ENCODE measurements around the gene PHEX.

Gene PHEX

DNA sequence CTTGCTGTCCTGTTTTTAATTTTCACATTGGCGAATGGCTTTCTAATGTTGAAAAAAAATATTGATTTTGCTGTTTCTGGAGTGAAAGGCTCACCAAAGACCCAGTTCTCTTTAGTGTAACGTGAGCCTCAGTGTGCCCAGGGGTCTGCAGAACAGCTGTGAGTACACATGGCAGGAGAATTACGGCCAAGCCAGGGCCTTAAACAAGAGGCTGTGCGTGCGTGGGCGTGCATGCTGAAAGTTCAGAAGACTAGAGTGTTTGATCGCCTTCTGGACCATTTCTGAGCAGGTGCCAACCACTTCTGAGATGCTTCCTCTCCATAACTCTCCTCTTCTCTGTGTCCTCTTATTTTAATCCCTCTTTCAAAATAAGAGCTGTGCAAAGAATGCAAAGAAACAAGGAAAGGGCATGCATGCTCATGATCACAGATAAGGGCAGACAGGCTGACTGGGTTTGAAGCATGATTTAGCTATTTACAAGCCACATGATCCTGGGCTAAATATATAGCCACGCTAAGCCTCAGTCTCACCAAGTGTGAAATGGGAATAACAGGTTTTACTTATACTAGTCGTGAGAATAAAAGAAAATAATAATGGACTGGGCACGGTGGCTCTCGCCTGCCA is 9.9 kb downstream of the PHEX start:
- DNase-seq, result no peak

DNA sequence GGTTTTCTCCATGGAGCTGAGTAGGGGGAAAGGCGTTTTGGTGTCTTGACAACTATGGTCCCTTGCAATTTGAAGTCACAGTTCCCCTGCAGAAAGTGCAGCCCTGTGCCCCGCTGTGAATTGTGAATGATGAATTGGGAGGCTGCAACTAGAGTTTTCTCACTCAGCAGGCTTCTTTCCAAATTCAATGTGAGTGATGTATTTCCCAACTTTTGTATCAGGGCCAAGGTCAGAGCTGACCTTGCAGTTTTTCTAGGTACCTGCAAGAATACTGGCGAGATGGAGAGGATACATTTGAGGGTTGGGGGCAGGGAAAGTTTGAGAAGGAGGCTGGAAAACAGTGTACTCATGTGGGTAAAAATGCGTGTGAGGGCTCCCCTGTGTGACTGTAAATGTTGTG is 11.7 kb downstream of the PHEX start:
- no peak for DNase-seq

DNA sequence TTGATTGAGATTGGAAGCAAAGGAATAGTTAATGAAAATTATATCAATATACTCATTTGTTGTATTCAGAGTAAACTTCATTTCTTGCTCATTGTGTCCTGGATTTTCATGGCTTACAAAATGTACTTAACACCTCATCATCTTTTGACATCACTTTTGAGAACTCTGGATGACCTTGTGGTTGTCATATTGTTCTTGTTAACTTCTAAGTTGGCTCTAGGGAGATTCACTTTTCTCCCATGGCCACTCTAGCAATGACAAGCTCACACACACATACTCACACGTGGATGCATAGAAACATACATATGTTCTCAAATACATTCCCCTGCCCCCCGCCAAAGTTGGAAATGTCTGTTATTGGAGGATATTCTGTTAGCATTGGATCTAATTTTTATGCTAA is 15.3 kb downstream of the PHEX start:
- DNase-seq, result no peak

DNA sequence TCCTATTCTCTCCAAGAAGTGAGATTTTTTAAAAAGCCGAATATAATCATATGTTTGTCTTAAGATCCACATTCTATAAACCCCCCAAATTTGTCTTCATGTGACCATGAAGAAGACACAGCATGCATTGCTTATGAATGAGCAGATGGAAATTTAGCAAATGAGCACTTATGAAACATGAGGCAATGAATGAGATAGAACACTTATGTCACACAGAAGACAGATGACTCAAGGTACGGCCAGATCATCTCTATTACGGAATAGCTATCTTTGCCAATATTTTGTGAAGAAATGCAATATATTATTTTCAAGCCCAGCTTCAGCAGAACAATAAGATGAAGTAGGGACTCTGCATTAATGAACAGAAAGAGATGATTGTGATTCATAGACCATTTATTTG is 21.4 kb downstream of the PHEX start:
- no peak for DNase-seq

DNA sequence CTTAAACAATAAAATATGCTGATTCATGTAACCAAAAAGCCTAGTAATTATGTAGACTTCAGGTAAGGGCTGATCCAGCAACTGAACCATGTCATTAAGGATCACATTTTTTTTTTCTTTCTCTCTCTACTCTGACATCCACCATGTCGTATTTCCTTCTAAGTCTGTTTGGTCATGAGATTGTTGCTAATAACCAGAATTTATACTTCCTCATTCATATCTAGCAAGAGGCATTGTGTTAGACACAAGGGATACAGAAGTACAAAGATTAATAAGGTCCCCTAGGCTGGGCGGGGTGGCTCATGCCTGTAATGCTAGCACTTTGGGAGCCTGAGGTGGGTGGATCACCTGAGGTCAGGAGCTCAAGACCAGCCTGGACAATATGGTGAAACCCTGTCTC is 24.1 kb downstream of the PHEX start:
- DNase-seq, result no peak

DNA sequence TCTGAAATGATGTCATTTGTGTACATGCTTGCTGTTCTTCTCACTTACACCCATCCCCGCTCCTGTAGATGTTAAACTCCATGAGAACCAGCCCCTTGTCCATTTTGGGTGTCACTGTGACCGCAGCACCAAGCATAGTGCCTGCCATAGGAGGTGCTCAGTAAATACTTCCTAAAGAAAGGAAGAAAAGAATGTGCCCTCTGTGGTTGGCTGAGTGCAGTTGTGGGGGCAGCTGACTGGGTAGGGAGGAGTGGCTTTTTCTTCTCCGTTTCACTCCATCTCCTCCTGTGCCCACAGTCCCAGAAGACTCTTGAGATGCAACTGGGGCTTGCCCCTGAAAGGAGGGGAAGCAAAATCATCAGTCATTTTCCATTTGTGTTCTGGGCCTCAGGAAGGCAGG is 25.5 kb downstream of the PHEX start:
- DNase-seq, result no peak

DNA sequence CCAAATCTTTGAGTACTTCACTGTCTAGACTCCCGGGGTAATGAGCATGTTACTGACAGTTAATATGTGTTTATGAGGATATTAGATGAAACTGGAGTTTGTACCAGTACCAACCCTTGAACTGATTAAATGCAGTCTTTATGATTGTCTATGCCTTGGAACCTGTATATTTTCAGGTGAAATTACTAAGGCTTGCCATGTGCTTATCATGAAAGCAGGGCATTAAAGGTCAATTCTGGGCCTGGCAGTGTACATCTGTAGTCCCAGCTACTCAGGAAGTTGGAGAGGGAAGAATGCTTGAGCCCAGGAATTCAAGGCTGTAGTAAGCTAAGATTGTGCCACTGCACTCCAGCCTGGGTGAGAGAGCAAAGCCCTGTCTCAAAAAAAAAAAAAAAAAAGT is 27.6 kb downstream of the PHEX start:
- no peak for DNase-seq

DNA sequence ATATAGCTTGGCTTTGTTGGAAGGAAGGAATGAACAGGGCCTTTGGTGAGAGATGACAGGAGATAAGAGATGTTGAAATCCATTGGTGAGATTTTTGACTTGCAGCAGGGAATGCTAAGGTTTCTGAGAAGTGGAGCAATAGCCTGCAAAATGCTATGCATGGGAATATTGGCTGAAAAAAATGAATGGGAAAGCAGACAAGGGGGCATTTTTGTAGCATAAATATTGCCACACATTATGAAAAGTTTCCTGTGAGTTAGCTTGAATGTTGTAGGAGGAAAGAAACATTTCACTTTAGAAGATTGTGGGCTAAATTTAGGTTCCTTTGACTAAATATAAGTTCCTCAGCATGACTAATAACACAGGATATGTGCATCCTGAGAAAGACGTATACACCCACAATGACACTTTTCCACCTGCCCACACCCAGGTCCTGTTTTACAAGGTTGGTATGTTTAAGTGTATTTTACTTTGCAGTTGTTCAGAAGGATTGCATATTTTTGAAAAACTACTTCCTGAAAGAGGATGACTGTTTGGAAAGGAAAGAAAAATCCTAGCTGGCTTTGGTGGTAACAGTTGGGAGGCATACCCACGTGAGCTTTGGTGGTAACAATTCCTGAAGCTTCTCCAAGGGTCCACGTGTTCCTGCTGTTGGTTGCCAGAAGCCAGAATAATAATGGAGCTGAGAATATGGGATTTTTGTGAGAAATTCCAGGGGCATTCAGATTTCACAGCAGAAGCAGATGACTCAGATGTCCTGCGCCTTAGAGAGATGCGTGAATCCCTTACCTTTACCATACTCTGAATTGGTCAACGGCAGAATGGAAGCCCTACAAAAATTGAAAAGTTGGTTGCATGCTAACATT is 28.5 kb downstream of the PHEX start:
- DNase-seq, result no peak

DNA sequence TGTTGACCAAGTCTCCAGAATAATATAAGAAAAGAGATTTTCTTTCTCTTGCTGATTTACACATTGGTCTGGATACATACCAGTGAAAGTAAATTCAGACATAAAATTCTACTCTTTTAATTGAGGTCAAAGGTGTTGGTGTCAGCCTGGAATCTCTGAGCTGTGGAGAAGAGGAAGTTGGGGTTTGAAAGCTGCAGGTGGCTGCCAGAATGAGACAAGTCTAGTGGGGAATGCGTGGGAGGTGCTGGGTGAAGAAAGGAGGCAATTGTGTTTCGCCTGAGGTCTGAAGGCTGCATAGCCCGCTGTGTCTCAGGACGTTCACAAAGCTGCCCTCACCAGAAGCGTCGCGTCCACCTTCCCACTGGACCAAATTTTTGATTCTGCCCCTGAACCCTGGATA is 31.2 kb downstream of the PHEX start:
- DNase-seq, result no peak

DNA sequence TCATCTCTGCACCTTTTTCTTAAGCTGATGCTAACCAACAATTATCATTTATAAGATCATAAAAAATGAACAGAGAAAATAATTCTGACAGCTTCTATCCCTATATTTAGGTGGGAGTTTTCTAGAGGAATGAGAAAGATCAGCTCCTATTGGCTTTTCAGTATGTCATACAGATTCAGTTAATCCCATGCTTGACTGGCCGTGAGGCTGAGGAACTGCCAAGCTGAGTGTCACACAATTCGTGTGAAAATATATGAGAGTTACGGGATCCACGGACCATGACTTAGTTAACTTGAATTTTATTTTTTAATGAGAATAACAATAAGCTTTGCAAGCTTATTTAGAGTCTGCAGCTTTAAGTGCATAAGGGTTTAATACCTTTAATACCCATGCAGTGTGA is 37.5 kb downstream of the PHEX start:
- no peak for DNase-seq

DNA sequence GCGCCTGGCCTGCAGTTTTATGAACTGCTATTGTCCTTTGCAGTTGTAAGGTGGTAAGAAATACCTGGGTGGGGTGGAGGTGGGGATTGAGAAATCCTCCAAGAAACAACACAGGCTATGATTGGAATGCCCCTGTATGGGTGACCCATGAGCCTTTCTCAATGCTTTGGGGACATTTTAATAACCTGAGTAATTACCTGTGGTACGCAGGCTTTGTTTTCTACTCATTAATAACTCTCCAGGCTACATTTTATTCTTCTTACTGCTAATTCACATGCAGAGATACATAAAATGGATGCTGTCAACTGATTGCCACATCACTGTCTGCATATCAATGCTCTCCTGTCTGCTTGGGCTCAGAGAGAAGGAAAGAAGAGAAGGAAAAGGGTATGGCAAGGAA is 41.8 kb downstream of the PHEX start:
- DNase-seq, result no peak

DNA sequence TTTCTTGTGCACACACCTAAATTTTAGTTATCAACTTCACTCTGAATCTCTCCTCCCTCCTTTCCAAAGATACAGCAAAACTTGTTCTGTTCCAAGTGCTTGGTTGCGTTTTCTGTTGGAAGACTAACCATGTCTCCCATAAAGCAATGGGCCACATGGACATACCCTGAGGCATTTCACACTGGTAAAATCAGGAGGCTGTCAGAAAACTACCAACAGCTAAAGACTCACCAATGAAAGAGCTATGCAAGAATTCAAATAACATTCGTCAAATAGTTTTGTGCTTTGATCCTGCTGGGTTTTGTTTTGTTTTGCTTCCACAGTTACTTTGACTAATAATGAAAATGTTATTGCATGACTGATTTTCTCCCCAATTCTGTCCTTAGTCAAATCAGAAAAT is 46.0 kb downstream of the PHEX start:
- DNase-seq, result no peak

DNA sequence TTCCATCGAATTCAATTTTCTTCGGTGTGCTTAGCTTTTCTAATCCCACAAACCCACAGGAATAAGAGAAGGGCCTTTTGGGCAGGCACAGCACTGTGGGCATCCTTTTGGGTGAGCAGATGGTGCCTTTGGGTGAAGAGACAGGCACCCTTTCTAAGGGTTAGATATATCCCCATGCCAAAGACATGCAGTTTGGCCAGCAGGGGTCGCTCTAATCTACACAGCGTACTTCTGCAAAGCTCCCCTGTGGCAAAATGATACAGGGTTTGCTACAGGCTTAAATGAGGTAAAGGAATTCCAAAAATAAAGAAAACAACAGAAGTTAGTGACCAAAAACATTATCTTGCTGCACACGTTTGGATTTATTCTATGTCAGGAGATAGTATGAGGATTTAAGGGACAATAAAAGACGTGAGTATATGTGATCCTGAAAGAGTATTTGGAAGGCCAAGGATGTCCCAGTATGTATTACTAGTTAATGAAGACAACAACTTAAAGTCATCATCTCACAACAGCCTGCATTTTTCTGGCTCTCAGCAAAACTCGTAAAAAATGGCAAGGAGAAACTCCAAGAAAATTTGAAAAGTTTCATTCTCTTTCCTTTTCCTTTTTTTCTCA is 49.5 kb downstream of the PHEX start:
- DNase-seq, result no peak

DNA sequence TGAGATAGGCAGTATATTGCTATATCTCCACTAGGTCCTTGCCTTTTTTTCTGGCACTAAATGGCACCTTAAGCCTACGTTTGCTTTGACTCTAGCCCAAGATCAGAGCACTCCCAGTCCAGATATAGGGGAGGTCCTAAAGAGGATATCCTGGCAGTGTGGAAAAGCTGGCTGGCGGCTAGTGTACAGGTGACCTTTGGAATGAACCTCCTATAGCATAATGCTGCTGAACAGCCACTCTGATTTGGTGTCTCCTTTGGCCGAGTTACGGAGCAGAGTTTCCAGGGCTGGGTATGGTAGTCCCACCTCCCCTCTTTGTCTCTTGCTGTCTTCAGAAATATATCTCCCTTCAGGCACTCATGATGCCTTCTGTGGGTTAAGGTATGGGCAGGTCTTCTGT is 53.9 kb downstream of the PHEX start:
- DNase-seq, result no peak

DNA sequence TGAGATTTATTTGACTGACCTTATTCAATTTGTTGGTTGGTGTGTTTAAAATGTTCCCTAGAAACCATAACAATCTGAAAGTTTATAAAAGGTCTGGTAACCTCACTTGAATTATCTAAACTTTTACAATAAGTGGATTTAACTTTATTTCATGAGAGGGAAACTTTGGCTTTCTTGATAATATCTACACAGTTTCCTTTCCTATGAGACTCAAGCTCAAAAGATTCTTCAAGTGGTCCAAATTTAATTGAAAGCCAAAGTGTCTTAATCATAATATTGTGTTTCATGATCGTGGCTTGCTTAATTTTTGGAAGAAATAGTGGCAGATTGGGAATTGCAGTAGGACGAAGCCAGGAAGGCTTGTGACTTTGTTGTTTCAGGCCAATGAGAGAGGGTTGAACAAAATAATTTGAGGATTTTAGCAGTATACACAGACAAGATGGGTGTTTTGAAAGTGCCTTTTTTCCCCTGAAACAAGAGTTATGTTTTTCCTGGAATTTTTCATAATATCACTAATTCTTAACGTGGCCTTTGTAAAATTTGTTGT is 55.0 kb downstream of the PHEX start:
- DNase-seq, result no peak

DNA sequence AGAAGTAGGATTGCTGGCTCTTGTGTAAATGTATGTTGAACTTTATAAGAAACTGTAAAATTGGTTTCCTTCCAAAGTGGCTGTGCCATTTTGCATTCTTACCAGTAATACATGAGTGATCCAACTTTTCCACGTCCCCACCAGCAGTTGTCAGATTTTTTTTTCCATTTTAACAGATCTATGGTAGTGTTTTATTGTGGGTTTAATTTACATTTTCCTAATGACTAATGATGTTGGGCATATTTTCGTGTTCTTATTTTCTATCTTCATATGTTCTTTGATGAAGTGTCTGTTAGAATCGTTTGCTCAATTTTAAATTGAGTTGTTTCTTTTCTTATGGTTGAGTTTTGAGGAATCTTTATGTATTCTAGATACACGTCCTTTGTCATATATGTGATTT is 56.2 kb downstream of the PHEX start:
- no peak for DNase-seq

DNA sequence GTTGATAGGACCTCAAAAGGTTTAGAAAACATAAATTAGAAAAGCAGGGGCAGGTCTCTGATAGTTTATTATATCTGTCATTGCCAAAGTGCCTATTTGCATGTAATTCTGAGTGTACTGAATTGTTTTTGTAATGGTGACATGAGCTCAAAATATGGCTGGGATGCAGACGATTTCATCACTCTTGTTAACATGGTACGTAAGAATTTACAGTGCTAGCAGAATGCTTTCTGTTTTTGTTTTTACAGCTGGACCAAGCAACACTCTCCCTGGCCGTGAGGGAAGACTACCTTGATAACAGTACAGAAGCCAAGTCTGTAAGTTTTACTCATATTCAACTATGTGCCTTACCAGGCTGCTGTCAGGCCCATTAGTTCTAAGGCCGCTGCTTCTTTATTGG is 58.1 kb downstream of the PHEX start:
- DNase-seq, result no peak

DNA sequence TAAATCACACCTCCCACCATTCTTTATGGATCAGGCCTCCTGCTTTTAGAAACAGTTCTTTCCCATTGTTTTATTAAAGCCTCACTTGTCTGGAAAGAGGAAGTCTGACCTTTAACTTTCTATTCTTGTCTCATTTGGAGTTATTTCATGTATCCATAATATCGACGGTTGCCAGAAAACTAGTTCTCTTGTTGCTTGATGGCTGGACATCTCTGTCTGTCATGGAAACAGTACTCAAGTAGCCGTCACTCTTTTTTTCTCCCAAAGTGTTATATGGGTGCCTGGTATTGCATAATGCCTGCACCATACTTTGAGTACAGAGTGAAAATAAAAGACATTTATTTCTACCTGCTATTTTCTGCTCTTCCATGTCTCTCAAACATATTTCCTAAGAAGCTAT is 61.4 kb downstream of the PHEX start:
- no peak for DNase-seq

DNA sequence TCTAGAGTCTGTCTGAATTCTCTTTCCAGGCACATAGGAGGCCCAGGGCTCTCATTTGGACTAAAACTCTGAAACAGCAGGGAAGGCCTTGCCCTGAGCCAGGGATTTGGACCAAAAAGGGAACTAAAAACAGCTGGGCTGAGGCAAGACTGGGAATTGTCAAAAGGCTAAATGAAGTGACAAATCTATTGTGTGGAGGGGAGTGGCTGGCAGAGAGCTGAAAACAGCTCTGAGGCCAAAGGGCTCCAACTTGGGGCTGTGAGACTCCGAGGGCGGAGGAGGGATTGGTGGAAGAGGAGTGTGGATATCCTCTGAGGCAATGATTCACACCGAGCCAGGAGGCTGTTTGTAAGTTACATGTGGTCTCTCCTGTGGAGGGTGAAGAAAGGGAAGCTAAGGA is 63.2 kb downstream of the PHEX start:
- peak; percentile 68 for DNase-seq

DNA sequence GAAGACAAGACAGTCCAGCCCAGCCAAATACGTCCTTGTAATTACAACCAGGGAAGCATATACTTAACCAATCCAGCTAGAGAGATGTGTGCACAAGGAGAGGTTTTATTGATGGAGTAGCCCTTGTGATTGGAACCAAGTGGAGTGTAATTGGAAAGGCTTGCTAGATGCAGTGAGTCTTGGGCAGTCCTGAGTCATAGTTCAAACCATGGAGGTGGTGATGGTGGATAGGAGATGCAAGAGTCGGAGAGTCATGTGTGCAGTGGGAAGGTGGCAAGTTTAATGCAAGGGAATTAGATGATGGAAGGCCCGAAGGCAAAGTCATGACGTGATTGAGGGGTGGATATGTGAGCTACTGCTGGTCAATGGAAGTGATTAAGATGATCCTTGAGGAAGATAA is 63.7 kb downstream of the PHEX start:
- no peak for DNase-seq

DNA sequence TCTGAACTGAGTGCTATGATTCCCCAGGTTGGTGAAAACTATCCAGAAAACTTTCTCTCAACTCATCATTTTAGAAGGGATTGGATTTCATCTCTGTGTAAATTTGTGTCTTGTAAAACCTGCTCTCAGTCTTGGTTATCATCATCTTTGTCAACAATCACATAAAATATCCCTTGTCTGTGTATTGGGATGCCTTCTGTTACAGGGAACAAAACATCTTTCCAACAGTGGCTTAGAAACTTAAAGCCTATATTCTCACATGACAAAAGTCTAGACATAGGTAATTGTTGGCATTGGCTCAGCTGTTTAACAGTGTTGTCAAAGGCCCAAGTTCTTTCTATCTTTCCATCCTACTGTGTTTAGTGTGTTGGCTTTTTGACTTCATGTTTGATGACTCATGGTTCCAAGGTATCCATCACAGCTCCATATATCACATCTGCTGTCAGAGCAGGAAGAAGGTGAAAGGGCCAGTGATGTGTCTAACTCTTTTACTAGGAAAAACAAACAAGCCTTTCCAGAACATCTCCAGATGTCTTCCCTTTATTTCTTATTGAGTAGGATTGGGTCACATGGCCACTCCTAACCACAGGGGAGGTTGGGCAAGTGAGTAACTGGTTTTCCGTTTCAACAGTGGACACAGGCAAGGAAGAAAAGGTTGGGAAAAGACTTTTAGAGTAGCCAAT is 65.0 kb downstream of the PHEX start:
- no peak for DNase-seq

DNA sequence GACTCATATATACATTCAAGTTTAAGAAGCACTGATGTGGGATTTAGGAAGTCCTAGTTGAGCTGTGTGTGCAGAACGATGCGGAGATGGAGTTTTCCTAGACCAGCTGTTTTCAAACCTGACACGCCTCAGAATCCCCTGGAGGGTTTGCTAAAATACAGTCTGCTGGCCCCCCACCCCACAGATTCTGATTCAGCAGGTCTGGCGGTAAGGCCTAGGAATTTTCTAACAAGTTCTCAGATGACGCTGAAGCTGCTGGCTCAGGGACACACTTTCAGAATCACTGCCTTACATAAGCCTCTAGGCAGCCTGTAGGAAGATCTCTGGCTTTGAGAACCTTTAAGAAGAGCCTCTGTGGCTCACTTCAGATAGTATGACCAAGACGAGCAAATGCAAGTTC is 73.1 kb downstream of the PHEX start:
- DNase-seq, result peak; percentile 66

DNA sequence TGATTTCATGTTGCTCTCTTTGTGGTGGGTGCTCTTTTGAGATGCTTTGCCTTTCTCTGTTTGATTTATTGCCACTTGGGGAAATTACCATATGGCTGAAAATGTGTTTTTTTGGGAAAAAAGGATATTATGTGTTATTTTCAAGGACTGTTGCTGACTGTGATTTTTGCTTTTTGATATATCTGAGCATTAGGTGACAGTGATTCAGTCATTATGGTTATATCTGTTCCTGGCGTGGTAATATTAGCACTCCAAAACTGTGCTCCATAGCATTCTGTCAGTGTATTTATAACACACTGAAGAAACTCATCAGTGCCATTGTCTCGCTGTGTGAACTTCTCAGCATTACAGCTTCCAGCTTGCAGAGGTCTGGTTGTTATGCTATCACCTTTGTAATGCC is 73.8 kb downstream of the PHEX start:
- DNase-seq, result no peak

DNA sequence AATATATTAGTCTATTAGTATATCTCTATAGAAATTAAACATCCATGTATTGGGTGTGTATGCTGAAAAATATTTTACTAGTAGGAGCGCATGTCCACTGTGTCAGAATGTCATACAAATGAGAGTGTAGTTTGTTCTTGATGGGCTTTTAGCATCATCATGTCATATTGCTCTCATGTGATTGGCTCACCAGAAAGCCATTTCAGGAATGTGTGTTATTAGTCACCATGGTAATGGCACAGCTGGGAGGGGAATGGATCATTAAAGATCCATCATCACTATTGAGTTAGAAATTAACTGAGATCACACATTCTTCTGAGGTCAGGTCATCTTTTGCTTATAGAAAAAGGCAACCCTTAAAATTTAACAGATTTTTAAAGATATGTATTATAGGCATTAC is 77.3 kb downstream of the PHEX start:
- no peak for DNase-seq

Data from left hindlimb (tissue), 1 donor.